ENCODE data around the gene FLG. TPM values are rescaled to one million over a fixed set of nuclear protein-coding genes. Genes with fewer than 3 reads are reported as not detected.
"Not testable (repeated sequence)": the region's sequence is repeated elsewhere in the genome, so short reads cannot be mapped to it uniquely, and the experiment has no call there.

FLG gene
- total RNA-seq, 2 experiments from 2014 or later = not detected

DNA sequence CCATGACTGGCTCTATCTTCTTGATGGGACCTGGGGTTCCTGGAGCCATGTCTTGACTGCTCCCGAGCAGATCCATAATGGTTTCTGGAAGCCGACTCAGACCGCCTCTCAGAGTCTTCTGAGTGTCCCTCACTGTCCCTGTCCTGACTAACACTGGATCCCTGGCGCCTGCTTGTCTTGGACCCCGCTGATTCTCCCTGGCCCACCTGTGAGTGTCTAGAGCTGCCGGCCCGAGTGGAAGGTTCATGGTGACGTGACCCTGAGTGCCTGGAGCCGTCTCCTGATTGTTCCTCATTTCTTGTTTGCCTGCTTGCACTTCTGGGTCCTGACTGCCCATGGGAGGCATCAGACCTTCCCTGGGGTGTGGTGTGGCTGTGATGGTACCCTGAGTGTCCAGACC, 15.1 kb downstream of the FLG start:
- Mint-ChIP-seq H3K27me3 (no peaks in the 10 kb centered on the region), H3K9me3 (no peaks in the 10 kb centered on the region), H3K36me3 (ENCODE audit: low read depth) (no peaks in the 10 kb centered on the region), H3K27ac (no peak overlapping the region), H3K4me1 (ENCODE audit: low read depth) (no peaks in the 10 kb centered on the region), H3K4me3 (no peak overlapping the region)
- intact Hi-C loops (cut with micrococcal nuclease) = no loop called here
- CTCF ChIA-PET = no interaction called here
- POLR2A ChIA-PET = no interaction called here
- TF ChIP-seq CTCF (IDR thresholded peaks at IDR 0.05) = no peak
- DNase-seq = no peak
- no peak for ATAC-seq

GRCh38 chr1:152309320-152309901, 15.6 kb downstream of the FLG start:
- H3K36me3 Mint-ChIP-seq (ENCODE audit: low read depth); CTCF ChIA-PET; H3K4me3 Mint-ChIP-seq; H3K4me1 Mint-ChIP-seq (ENCODE audit: low read depth); H3K27me3 Mint-ChIP-seq; POLR2A ChIA-PET; intact Hi-C loops (cut with micrococcal nuclease); H3K27ac Mint-ChIP-seq; ATAC-seq; H3K9me3 Mint-ChIP-seq; DNase-seq: not testable (repeated sequence)

DNA sequence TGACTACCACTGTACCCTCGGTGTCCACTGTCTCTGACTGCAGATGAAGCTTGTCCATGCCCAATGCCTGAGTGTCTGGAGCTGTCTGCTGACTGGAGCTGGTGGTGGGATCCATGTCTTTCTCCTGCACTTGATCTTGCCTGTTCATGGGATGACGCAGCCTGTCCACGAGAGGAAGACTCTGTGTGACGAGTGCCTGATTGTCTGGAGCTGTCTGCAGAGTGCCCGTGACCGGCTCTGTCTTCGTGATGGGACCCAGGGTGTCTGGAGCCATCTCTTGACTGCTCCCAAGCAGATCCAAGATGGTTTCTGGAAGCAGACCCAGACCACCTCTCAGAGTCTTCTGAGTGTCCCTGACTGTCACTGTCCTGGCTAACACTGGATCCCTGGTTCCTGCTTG, 16.3 kb downstream of the FLG start:
- ATAC-seq; H3K27ac Mint-ChIP-seq; POLR2A ChIA-PET; H3K9me3 Mint-ChIP-seq; H3K36me3 Mint-ChIP-seq (ENCODE audit: low read depth); intact Hi-C loops (cut with micrococcal nuclease); H3K4me3 Mint-ChIP-seq; DNase-seq; H3K4me1 Mint-ChIP-seq (ENCODE audit: low read depth); H3K27me3 Mint-ChIP-seq: not testable (repeated sequence)
- CTCF ChIA-PET = interaction anchor here (0.8 kb wide), 1 partner anchor 39 kb away, joined by 3 read pairs; no protein-coding TSS in a partner anchor

DNA sequence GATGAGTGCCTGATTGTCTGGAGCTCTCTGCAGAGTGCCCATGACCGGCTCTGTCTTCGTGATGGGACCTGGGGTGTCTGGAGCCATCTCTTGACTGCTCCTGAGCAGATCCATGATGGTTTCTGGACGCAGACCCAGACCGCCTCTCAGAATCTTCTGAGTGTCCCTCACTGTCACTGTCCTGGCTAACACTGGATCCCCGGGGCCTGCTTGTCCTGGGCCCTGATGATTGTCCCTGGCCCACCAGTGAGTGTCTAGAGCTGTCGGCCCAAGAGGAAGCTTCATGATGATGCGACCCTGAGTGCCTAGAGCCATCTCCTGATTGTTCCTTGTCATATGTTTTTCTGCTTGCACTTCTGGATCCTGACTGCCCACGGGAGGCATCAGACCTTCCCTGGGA, 17.1 kb downstream of the FLG start:
- ATAC-seq; intact Hi-C loops (cut with micrococcal nuclease); H3K27me3 Mint-ChIP-seq; H3K9me3 Mint-ChIP-seq; H3K4me1 Mint-ChIP-seq (ENCODE audit: low read depth); H3K36me3 Mint-ChIP-seq (ENCODE audit: low read depth); H3K4me3 Mint-ChIP-seq; H3K27ac Mint-ChIP-seq; POLR2A ChIA-PET; DNase-seq: not testable (repeated sequence)
- CTCF ChIA-PET = interaction anchor here (0.8 kb wide), 1 partner anchor 40 kb away, joined by 3 read pairs; no protein-coding TSS in a partner anchor

GRCh38 chr1:152306123-152306522, 18.9 kb downstream of the FLG start:
- H3K36me3 Mint-ChIP-seq (ENCODE audit: low read depth); H3K9me3 Mint-ChIP-seq; CTCF ChIA-PET; DNase-seq; intact Hi-C loops (cut with micrococcal nuclease); H3K27me3 Mint-ChIP-seq; H3K4me1 Mint-ChIP-seq (ENCODE audit: low read depth); H3K4me3 Mint-ChIP-seq; H3K27ac Mint-ChIP-seq; POLR2A ChIA-PET; ATAC-seq: not testable (repeated sequence)

DNA sequence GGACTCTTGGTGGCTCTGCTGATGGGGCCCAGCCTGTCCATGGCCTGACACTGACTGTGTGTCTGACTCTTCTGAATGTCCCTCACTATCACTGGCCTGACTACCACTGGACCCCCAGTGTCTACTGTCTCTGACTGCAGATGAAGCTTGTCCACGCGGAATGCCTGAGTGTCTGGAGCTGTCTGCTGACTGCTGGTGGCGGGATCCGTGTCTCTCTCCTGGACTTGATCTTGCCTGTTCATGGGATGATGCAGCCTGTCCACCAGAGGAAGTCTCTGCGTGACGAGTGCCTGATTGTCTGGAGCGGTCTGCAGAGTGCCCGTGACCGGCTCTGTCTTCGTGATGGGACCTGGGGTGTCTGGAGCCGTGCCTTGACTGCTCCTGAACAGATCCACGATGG, 20.3 kb downstream of the FLG start:
- intact Hi-C loops (cut with micrococcal nuclease); DNase-seq; CTCF ChIA-PET; H3K4me1 Mint-ChIP-seq (ENCODE audit: low read depth); H3K27ac Mint-ChIP-seq; H3K36me3 Mint-ChIP-seq (ENCODE audit: low read depth); H3K27me3 Mint-ChIP-seq; POLR2A ChIA-PET; ATAC-seq; H3K9me3 Mint-ChIP-seq; H3K4me3 Mint-ChIP-seq: not testable (repeated sequence)

GRCh38 chr1:152303139-152303872, 21.7 kb downstream of the FLG start:
- H3K27me3 Mint-ChIP-seq; H3K36me3 Mint-ChIP-seq (ENCODE audit: low read depth); H3K4me3 Mint-ChIP-seq; H3K4me1 Mint-ChIP-seq (ENCODE audit: low read depth); H3K9me3 Mint-ChIP-seq; intact Hi-C loops (cut with micrococcal nuclease); DNase-seq; ATAC-seq; CTCF ChIA-PET; H3K27ac Mint-ChIP-seq; POLR2A ChIA-PET: not testable (repeated sequence)

GRCh38 chr1:152256394-152256793, 68.6 kb downstream of the FLG start:
- H3K9me3 Mint-ChIP-seq; H3K27me3 Mint-ChIP-seq; intact Hi-C loops (cut with micrococcal nuclease); H3K4me1 Mint-ChIP-seq (ENCODE audit: low read depth); POLR2A ChIA-PET; DNase-seq; ATAC-seq; CTCF ChIA-PET; H3K4me3 Mint-ChIP-seq; H3K36me3 Mint-ChIP-seq (ENCODE audit: low read depth); H3K27ac Mint-ChIP-seq: not testable (repeated sequence)

Other genes starting within 250 kb of the FLG start
- gene TCHHL1, start 236.2 kb downstream of the FLG start, total RNA-seq = not detected
- gene TCHH, start 209.8 kb downstream of the FLG start, total RNA-seq = not detected
- gene RPTN, start 166.0 kb downstream of the FLG start, total RNA-seq = not detected
- gene HRNR, start 101.0 kb downstream of the FLG start, total RNA-seq = not detected
- gene FLG2, start 34.8 kb upstream of the FLG start, total RNA-seq = not detected
- gene CRNN, start 89.0 kb upstream of the FLG start, total RNA-seq = not detected
- not detected for gene LCE5A, start 185.6 kb upstream of the FLG start, total RNA-seq
- not detected for gene CRCT1, start 189.2 kb upstream of the FLG start, total RNA-seq
- not detected for gene LCE3E, start 241.5 kb upstream of the FLG start, total RNA-seq

All from activated CD8-positive, alpha-beta T cell treated with anti-CD3 and anti-CD28 coated beads for 36 hours (primary cell).